K562 (cell line): ENCODE results near the gene INMT. TPM values are rescaled to one million over a fixed set of nuclear protein-coding genes. Genes with fewer than 3 reads are reported as not detected.
A peak's percentile ranks its signal among the peaks of the same experiment; 100 is the strongest.

ENCODE experiments used
- ATAC-seq: fragments of 200-7000 bp; cut with Tn5 transposase; 3 replicates; pipeline ENCODE4 v1.9.1; 2020; ENCODE audit warnings: moderate library complexity
- BruUV-seq: library from RNA; stranded (reverse); fragments of 400-500 nt; replicated peaks from 2 replicates; lab custom pipeline; 2021; lab: Mats Ljungman, UMichigan
- CTCF ChIA-PET: fragments of 300-600 bp; formaldehyde crosslinking; extraction: SDS; loops from one replicate; lab custom pipeline; 2021; ENCODE audit warnings: low intra/inter-chr PET ratio; lab: Yijun Ruan, JAX
- POLR2A ChIA-PET: fragments of 300-600, 350-650 bp; sonication (Branson Sonifier 250); formaldehyde crosslinking; extraction: SDS; loops from one replicate; lab custom pipeline; 2021; ENCODE audit warnings: antibody characterized with exemption, inconsistent platforms; lab: Yijun Ruan, JAX
- DNase-seq, 4 experiments: peaks; one replicate each; pipeline versions ENCODE4 v3.0.0 to v3.0.0-alpha.2; 2011 to 2018; ENCODE audit warnings: low spot score in 3 of 4, mixed read lengths in 3 of 4; ENCODE audit errors: extremely low read depth in 1 of 4
- FAIRE-seq: peaks from 2 replicates; lab custom pipeline; 2011; peaks lifted over from hg19 to GRCh38; lab: Jason Lieb, UNC
- H2AFZ ChIP-seq: 2 replicates; pipeline ENCODE4 v1.6.0; 2011; ENCODE audit warnings: low read depth, low read length, control low read depth, inconsistent platforms
- H3K27ac ChIP-seq: fragments of 200-600 bp; 3 replicates; pipeline ENCODE4 v1.8.0; 2011; ENCODE audit warnings: low read depth, mild to moderate bottlenecking, control low read depth, inconsistent platforms, low read length, moderate library complexity, mixed read lengths; ENCODE audit errors: extremely low read depth
- H3K27me3 ChIP-seq, 2 experiments: fragments of 300-600 bp in 1 of 2; 2 replicates in 1 of 2; 3 replicates in 1 of 2; pipeline versions ENCODE4 v1.6.0 to v1.8.0; 2011; ENCODE audit warnings: inconsistent platforms in 2 of 2, low read length in 2 of 2, mild to moderate bottlenecking in 1 of 2, mixed read lengths in 1 of 2, moderate library complexity in 1 of 2; ENCODE audit not compliant: control insufficient read depth in 2 of 2, insufficient read depth in 2 of 2
- H3K36me3 ChIP-seq: fragments of 300-600 bp; 3 replicates; pipeline ENCODE4 v1.8.0; 2011; ENCODE audit warnings: mild to moderate bottlenecking, low read length, inconsistent platforms; ENCODE audit not compliant: control insufficient read depth, insufficient read depth
- H3K4me1 ChIP-seq, 2 experiments: fragments of 200-600 bp in 1 of 2; replicated peaks in 1 of 2; 2 replicates in 1 of 2; 3 replicates in 1 of 2; pipeline versions ENCODE4 v1.5.1 to v1.8.0; 2011; ENCODE audit warnings: inconsistent platforms in 2 of 2, low read length in 2 of 2, mild to moderate bottlenecking in 1 of 2, mixed read lengths in 1 of 2, moderate library complexity in 1 of 2; ENCODE audit not compliant: control insufficient read depth in 2 of 2, insufficient read depth in 2 of 2
- H3K4me2 ChIP-seq: 2 replicates; pipeline ENCODE4 v1.6.1; 2011; ENCODE audit warnings: low read length, control low read depth, inconsistent platforms, mixed read lengths; ENCODE audit not compliant: insufficient read depth
- H3K4me3 ChIP-seq: fragments of 200-600 bp; sonication (generic), shearing (Covaris generic); 2 replicates; pipeline ENCODE4 v1.5.1; 2016; ENCODE audit warnings: control low read depth, inconsistent platforms
- H3K79me2 ChIP-seq: fragments of 200-600 bp; 3 replicates; pipeline ENCODE4 v1.8.0; 2011; ENCODE audit warnings: low read length, inconsistent platforms; ENCODE audit not compliant: control insufficient read depth, insufficient read depth
- H3K9ac ChIP-seq, 2 experiments: 2 replicates each; pipeline versions ENCODE4 v1.6.0 to v1.6.1; 2011; ENCODE audit warnings: low read depth in 2 of 2, low read length in 2 of 2, control low read depth in 1 of 2, inconsistent platforms in 1 of 2, mild to moderate bottlenecking in 1 of 2, mixed read lengths in 1 of 2; ENCODE audit not compliant: insufficient read depth in 1 of 2
- H3K9me1 ChIP-seq: one replicate; pipeline ENCODE4 v1.6.0; 2011; ENCODE audit warnings: inconsistent platforms, mild to moderate bottlenecking, low read length, moderate library complexity; ENCODE audit not compliant: control insufficient read depth, insufficient read depth
- H3K9me3 ChIP-seq: replicated peaks from 2 replicates; pipeline ENCODE4 v1.5.1; 2011; ENCODE audit warnings: low read depth, low read length, inconsistent platforms; ENCODE audit not compliant: control insufficient read depth, insufficient read depth
- H4K20me1 ChIP-seq: replicated peaks from 2 replicates; pipeline ENCODE4 v1.6.1; 2011; ENCODE audit warnings: low read length, inconsistent platforms, mixed read lengths; ENCODE audit not compliant: control insufficient read depth, insufficient read depth
- NFATC3 ChIP-seq: fragments of 450-650 bp; IDR thresholded peaks from 2 replicates; pipeline ENCODE4 v1.6.1; 2017; ENCODE audit warnings: mild to moderate bottlenecking
- NONO ChIP-seq, 2 experiments: fragments of 200-400 bp in 1 of 2; fragments of 450-650 bp in 1 of 2; formaldehyde crosslinking in 1 of 2; IDR thresholded peaks; 2 replicates each; pipeline ENCODE4 v1.6.1; 2017; ENCODE audit warnings: low read depth in 2 of 2, mild to moderate bottlenecking in 2 of 2, moderate library complexity in 2 of 2, low read length in 1 of 2
- NR1H2 ChIP-seq: sonication (generic); formaldehyde crosslinking; IDR thresholded peaks from 2 replicates; pipeline ENCODE4 v1.4.0; 2020; ENCODE audit warnings: mild to moderate bottlenecking, missing genetic modification reagents
- RBM15 ChIP-seq: fragments of 200-400 bp; formaldehyde crosslinking; IDR thresholded peaks from 2 replicates; pipeline ENCODE4 v1.6.1; 2018; ENCODE audit warnings: mild to moderate bottlenecking, low read length, moderate library complexity; ENCODE audit not compliant: insufficient read depth
- RUNX1 ChIP-seq: sonication (generic); IDR thresholded peaks from 2 replicates; pipeline ENCODE4 v1.6.1; 2016; ENCODE audit warnings: antibody characterized with exemption, low read depth
- SMAD4 ChIP-seq: fragments of 250-450 bp; sonication (Bioruptor Pico); conservative IDR thresholded peaks from 2 replicates; pipeline ENCODE4 v1.8.0; 2021; ENCODE audit warnings: inconsistent platforms, mild to moderate bottlenecking, moderate library complexity
- ZBTB2 ChIP-seq: fragments of 450-650 bp; IDR thresholded peaks from 2 replicates; pipeline ENCODE4 v1.6.1; 2016; ENCODE audit warnings: antibody characterized with exemption
- ZNF232 ChIP-seq: sonication (generic); formaldehyde crosslinking; IDR thresholded peaks from 2 replicates; pipeline ENCODE4 v1.8.0; 2022; ENCODE audit warnings: mild to moderate bottlenecking, missing genetic modification reagents
- ZNF707 ChIP-seq: fragments of 250-450 bp; sonication (Bioruptor Pico); conservative IDR thresholded peaks from 2 replicates; pipeline ENCODE4 v1.8.0; 2022; ENCODE audit warnings: inconsistent platforms, mild to moderate bottlenecking, moderate library complexity
- WGBS: fragments of 100-300 bp; shearing (Covaris generic); methylation state at CpG from one replicate; pipeline ENCODE4 v1.1.6; 2016; ENCODE audit warnings: low coverage, mixed read lengths; ENCODE audit not compliant: insufficient coverage; ENCODE audit errors: missing lambda C conversion rate; 5-methylcytosine and 5-hydroxymethylcytosine counted together
- in situ Hi-C: fragments of 300-500 bp; cut with MboI; formaldehyde crosslinking; loops from 4 replicates; pipeline ENCODE4 v1.15.0; 2018; ENCODE audit warnings: inconsistent platforms, mixed read lengths
- intact Hi-C: fragments of 100-400 bp; cut with micrococcal nuclease; formaldehyde crosslinking; loops from 2 replicates; pipeline ENCODE4 v1.14.2; 2022
- polyA plus RNA-seq, 8 experiments: library from polyadenylated mRNA; depleted of rRNA in 4 of 8; stranded (reverse) in 5 of 8; unstranded in 3 of 8; fragments of >200 nt; fragmentation: Nextera tagmentation in 2 of 8; fragmentation: Illumina TruSeq in 1 of 8; extraction: Ambion mirVana in 2 of 8; extraction: Trizol in 1 of 8; gene quantifications; 2 replicates each; pipeline versions ENCODE4 v1.2.1 to v1.2.3, GENCODE V29; 2011 to 2014; ENCODE audit warnings: inconsistent platforms in 1 of 8, missing spikeins in 1 of 8
- total RNA-seq, 7 experiments: library from RNA; depleted of rRNA in 6 of 7; stranded (reverse); fragments of >200 nt in 6 of 7; fragmentation: Illumina TruSeq in 2 of 7; extraction: Trizol in 2 of 7; gene quantifications; 2 replicates each; pipeline versions ENCODE4 v1.2.1 to v1.2.3, GENCODE V29; 2011 to 2021; ENCODE audit warnings: low replicate concordance in 1 of 7
- TF ChIP-seq, protein P1 (sequence below): fragments of 450-650 bp; formaldehyde crosslinking; IDR thresholded peaks from 2 replicates; pipeline ENCODE4 v1.4.0; 2020; ENCODE audit warnings: mild to moderate bottlenecking, moderate library complexity
- TF ChIP-seq, protein P2 (sequence below), 2 experiments: fragments of 450-650 bp; formaldehyde crosslinking in 1 of 2; IDR thresholded peaks; 2 replicates each; pipeline versions ENCODE4 v1.4.0 to v1.6.1; 2014 to 2020; ENCODE audit warnings: mild to moderate bottlenecking in 2 of 2, borderline replicate concordance in 1 of 2, low read depth in 1 of 2

The INMT gene
- total and polyA plus RNA-seq, 9 of the 15 experiments (the other 6 are each of a cell fraction or from before 2014, with no cell fraction given), result 0.04 to 0.27 TPM; not detected in 7

- ATAC-seq (no peak), FAIRE-seq (no peak), DNase-seq (no peak)
- Histone ChIP-seq H3K9ac (0 out of 4 replicates have a peak overlapping the region, but pooled peaks of 1 of the 2 experiments have one; percentile 14), H3K4me1 (peaks cover 2 to 4% of the 10 kb centered on the region in 2 experiments; a peak in 3 of 5 replicates), H3K4me2 (no peak overlapping the region), H3K4me3 (no peak overlapping the region), H3K79me2 (no peaks in the 10 kb centered on the region), H2AFZ (no peak overlapping the region), H3K27ac (no peak overlapping the region), H3K27me3 (peaks cover 15 to 66% of the 10 kb centered on the region in 2 experiments; a peak in 4 of 5 replicates), H3K9me3 (no peaks in the 10 kb centered on the region), H4K20me1 (0 out of 2 replicates have a peak, but pooled peaks cover 5% of the 10 kb centered on the region), H3K9me1 (no peaks in the 10 kb centered on the region), H3K36me3 (no peaks in the 10 kb centered on the region)
- BruUV-seq, result no TSS peak
- intact Hi-C loops (no loop called here), in situ Hi-C loops (no loop called here)
- POLR2A ChIA-PET, result interaction anchor here (0.7 to 1.6 kb wide), 3 partner anchors 10 to 23 kb away, joined by 3 to 7 read pairs (median 3); partner anchors contain the start of gene CRHR2
- 3% methylated on average over 13 of the region's 13 CpGs for WGBS
- CTCF ChIA-PET, result no interaction called here
- TF ChIP-seq ZBTB2, result no peak
- TF ChIP-seq NR1H2 (CRISPR knock-in tag), result no peak
- no peak for TF ChIP-seq NONO (IDR thresholded peaks at IDR 0.05; ENCODE audit: low read depth in 2 of 2, low read length in 1 of 2)
- no peak for TF ChIP-seq SMAD4 (CRISPR knock-in tag)
- TF ChIP-seq RBM15, result no peak
- TF ChIP-seq ZNF707 (CRISPR knock-in tag), result no peak
- TF ChIP-seq, protein P1, sequence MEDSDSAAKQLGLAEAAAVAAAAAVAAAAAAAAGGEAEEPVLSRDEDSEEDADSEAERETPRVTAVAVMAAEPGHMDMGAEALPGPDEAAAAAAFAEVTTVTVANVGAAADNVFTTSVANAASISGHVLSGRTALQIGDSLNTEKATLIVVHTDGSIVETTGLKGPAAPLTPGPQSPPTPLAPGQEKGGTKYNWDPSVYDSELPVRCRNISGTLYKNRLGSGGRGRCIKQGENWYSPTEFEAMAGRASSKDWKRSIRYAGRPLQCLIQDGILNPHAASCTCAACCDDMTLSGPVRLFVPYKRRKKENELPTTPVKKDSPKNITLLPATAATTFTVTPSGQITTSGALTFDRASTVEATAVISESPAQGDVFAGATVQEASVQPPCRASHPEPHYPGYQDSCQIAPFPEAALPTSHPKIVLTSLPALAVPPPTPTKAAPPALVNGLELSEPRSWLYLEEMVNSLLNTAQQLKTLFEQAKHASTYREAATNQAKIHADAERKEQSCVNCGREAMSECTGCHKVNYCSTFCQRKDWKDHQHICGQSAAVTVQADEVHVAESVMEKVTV (CRISPR knock-in tag), result no peak
- TF ChIP-seq ZNF232 (CRISPR knock-in tag), result no peak
- TF ChIP-seq, protein P2, sequence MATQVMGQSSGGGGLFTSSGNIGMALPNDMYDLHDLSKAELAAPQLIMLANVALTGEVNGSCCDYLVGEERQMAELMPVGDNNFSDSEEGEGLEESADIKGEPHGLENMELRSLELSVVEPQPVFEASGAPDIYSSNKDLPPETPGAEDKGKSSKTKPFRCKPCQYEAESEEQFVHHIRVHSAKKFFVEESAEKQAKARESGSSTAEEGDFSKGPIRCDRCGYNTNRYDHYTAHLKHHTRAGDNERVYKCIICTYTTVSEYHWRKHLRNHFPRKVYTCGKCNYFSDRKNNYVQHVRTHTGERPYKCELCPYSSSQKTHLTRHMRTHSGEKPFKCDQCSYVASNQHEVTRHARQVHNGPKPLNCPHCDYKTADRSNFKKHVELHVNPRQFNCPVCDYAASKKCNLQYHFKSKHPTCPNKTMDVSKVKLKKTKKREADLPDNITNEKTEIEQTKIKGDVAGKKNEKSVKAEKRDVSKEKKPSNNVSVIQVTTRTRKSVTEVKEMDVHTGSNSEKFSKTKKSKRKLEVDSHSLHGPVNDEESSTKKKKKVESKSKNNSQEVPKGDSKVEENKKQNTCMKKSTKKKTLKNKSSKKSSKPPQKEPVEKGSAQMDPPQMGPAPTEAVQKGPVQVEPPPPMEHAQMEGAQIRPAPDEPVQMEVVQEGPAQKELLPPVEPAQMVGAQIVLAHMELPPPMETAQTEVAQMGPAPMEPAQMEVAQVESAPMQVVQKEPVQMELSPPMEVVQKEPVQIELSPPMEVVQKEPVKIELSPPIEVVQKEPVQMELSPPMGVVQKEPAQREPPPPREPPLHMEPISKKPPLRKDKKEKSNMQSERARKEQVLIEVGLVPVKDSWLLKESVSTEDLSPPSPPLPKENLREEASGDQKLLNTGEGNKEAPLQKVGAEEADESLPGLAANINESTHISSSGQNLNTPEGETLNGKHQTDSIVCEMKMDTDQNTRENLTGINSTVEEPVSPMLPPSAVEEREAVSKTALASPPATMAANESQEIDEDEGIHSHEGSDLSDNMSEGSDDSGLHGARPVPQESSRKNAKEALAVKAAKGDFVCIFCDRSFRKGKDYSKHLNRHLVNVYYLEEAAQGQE (IDR thresholded peaks at IDR 0.05; ENCODE audit: borderline replicate concordance), result no peak
- TF ChIP-seq, protein P2 (CRISPR knock-in tag; IDR thresholded peaks at IDR 0.05; ENCODE audit: low read depth), result no peak
- no peak for TF ChIP-seq RUNX1
- TF ChIP-seq NFATC3, result no peak
Measured at GRCh38 chr7:30705596-30705995, 46.3 kb upstream of the INMT start.
